HG03432 (cell line): Measurements from ENCODE around the gene NXPH3.

Experiments used
- ATAC-seq: cut with Tn5 transposase; IDR thresholded peaks from one replicate; pipeline ENCODE4 v1.9.1; 2021; ENCODE audit warnings: mild to moderate bottlenecking, moderate library complexity; ENCODE audit not compliant: unreplicated experiment

NXPH3 gene

GRCh38 chr17:49588726-49589576 is 13.3 kb downstream of the NXPH3 start:
- ATAC-seq = no peak

- ATAC-seq = no peak
Observed at GRCh38 chr17:49589577-49589927, 13.9 kb downstream of the NXPH3 start.

GRCh38 chr17:49590874-49591273 is 15.2 kb downstream of the NXPH3 start:
- no peak for ATAC-seq

GRCh38 chr17:49592263-49592662 is 16.6 kb downstream of the NXPH3 start:
- ATAC-seq = no peak

GRCh38 chr17:49595328-49595727 is 19.7 kb downstream of the NXPH3 start:
- ATAC-seq = no peak

GRCh38 chr17:49595980-49596379 is 20.3 kb downstream of the NXPH3 start:
- ATAC-seq = no peak

GRCh38 chr17:49596613-49597244 is 21.1 kb downstream of the NXPH3 start:
- ATAC-seq = no peak

- no peak for ATAC-seq
Observed at GRCh38 chr17:49597436-49597835, 21.8 kb downstream of the NXPH3 start.

GRCh38 chr17:49597928-49598655 is 22.4 kb downstream of the NXPH3 start:
- no peak for ATAC-seq

- no peak for ATAC-seq
Observed at GRCh38 chr17:49598918-49599317, 23.2 kb downstream of the NXPH3 start.

- no peak for ATAC-seq
Observed at GRCh38 chr17:49600949-49601348, 25.3 kb downstream of the NXPH3 start.

- no peak for ATAC-seq
Observed at GRCh38 chr17:49602783-49603182, 27.1 kb downstream of the NXPH3 start.

GRCh38 chr17:49603238-49603637 is 27.6 kb downstream of the NXPH3 start:
- no peak for ATAC-seq

- no peak for ATAC-seq
Observed at GRCh38 chr17:49603720-49604119, 28.0 kb downstream of the NXPH3 start.

- ATAC-seq = no peak
Observed at GRCh38 chr17:49604314-49604869, 28.7 kb downstream of the NXPH3 start.

GRCh38 chr17:49610883-49611584 is 35.4 kb downstream of the NXPH3 start:
- no peak for ATAC-seq

- ATAC-seq = no peak
Observed at GRCh38 chr17:49612726-49613125, 37.1 kb downstream of the NXPH3 start.

- ATAC-seq = no peak
Observed at GRCh38 chr17:49613182-49613800, 37.6 kb downstream of the NXPH3 start.

GRCh38 chr17:49616086-49616485 is 40.4 kb downstream of the NXPH3 start:
- ATAC-seq = no peak

- no peak for ATAC-seq
Observed at GRCh38 chr17:49616601-49617131, 41.0 kb downstream of the NXPH3 start.
